GM23338 (cell line): Measurements from ENCODE around the gene VAT1. TPM values are rescaled to one million over a fixed set of nuclear protein-coding genes. Genes with fewer than 3 reads are reported as not detected.

Source experiments
- ATAC-seq: fragments of 200-7000 bp; cut with Tn5 transposase; 3 replicates; pipeline ENCODE4 v1.9.1; 2020
- DNase-seq: peaks from one replicate; pipeline ENCODE4 v3.0.0-alpha.2; 2015; ENCODE audit warnings: low spot score
- H2AFZ ChIP-seq: fragments of 200-600 bp; sonication (generic); 2 replicates; pipeline ENCODE4 v1.8.0; 2016; ENCODE audit warnings: antibody characterized with exemption, mild to moderate bottlenecking, moderate library complexity
- H3F3A ChIP-seq: fragments of 200-600 bp; sonication (generic); replicated peaks from 2 replicates; pipeline ENCODE4 v1.8.0; 2017; ENCODE audit warnings: antibody characterized with exemption, mixed run types, low read depth
- H3K27ac ChIP-seq: fragments of 200-600 bp; sonication (generic); 2 replicates; pipeline ENCODE4 v1.6.1; 2016; ENCODE audit warnings: low read depth
- H3K27me3 ChIP-seq: fragments of 200-600 bp; sonication (generic); 2 replicates; pipeline ENCODE4 v1.8.0; 2016; ENCODE audit warnings: mild to moderate bottlenecking, mixed run types, moderate library complexity; ENCODE audit not compliant: insufficient read depth
- H3K36me3 ChIP-seq: fragments of 200-600 bp; sonication (generic); 2 replicates; pipeline ENCODE4 v1.8.0; 2016; ENCODE audit warnings: mild to moderate bottlenecking; ENCODE audit not compliant: insufficient read depth
- H3K4me1 ChIP-seq: fragments of 200-600 bp; sonication (generic); 2 replicates; pipeline ENCODE4 v1.8.0; 2016; ENCODE audit warnings: mild to moderate bottlenecking, moderate library complexity; ENCODE audit not compliant: insufficient read depth
- H3K4me2 ChIP-seq: fragments of 200-600 bp; sonication (generic); 2 replicates; pipeline ENCODE4 v1.7.1; 2017; ENCODE audit warnings: mixed run types
- H3K4me3 ChIP-seq: fragments of 200-600 bp; sonication (generic); 2 replicates; pipeline ENCODE4 v1.6.1; 2016; ENCODE audit warnings: mixed run types
- H3K79me2 ChIP-seq: fragments of 200-600 bp; sonication (generic); replicated peaks from 2 replicates; pipeline ENCODE4 v1.8.0; 2017; ENCODE audit warnings: mild to moderate bottlenecking; ENCODE audit not compliant: insufficient read depth
- H3K9me2 ChIP-seq: fragments of 200-600 bp; sonication (generic); 2 replicates; pipeline ENCODE4 v1.8.0; 2017; ENCODE audit not compliant: insufficient read depth
- H4K20me1 ChIP-seq: fragments of 200-600 bp; sonication (generic); replicated peaks from 2 replicates; pipeline ENCODE4 v1.8.0; 2017; ENCODE audit warnings: mild to moderate bottlenecking; ENCODE audit not compliant: insufficient read depth
- H3K27ac Mint-ChIP-seq: 2 replicates; pipeline ENCODE4 v1.8.0; 2020; ENCODE audit warnings: inconsistent platforms, mild to moderate bottlenecking, moderate library complexity, mixed read lengths
- H3K27me3 Mint-ChIP-seq: 3 replicates; pipeline ENCODE4 v1.8.0; 2022; ENCODE audit warnings: low read depth, mild to moderate bottlenecking, moderate library complexity, mixed read lengths, inconsistent platforms; ENCODE audit not compliant: insufficient read depth, poor library complexity
- H3K36me3 Mint-ChIP-seq: 3 replicates; pipeline ENCODE4 v1.8.0; 2021; ENCODE audit warnings: low read depth, mild to moderate bottlenecking, inconsistent platforms, moderate library complexity, mixed read lengths
- H3K4me1 Mint-ChIP-seq: 3 replicates; pipeline ENCODE4 v1.8.0; 2020; ENCODE audit warnings: mild to moderate bottlenecking, inconsistent platforms, mixed read lengths
- H3K4me3 Mint-ChIP-seq: 3 replicates; pipeline ENCODE4 v1.8.0; 2021; ENCODE audit warnings: moderate library complexity, mild to moderate bottlenecking, inconsistent platforms, mixed read lengths
- H3K9me3 Mint-ChIP-seq: 3 replicates; pipeline ENCODE4 v1.8.0; 2020; ENCODE audit warnings: moderate library complexity, mild to moderate bottlenecking, inconsistent platforms, mixed read lengths
- CREB1 ChIP-seq: fragments of 250-450 bp; sonication (Bioruptor Pico); IDR thresholded peaks from 2 replicates; pipeline ENCODE4 v1.5.0; 2020; ENCODE audit warnings: low read depth, mild to moderate bottlenecking, moderate library complexity
- CTCF ChIP-seq, 2 experiments: fragments of 200-600 bp in 1 of 2; sonication (generic) in 1 of 2; conservative IDR thresholded peaks; 2 replicates each; pipeline versions ENCODE4 v1.5.1 to v1.6.1; 2016 to 2017; ENCODE audit warnings: antibody characterized with exemption in 2 of 2, low read depth in 2 of 2, mild to moderate bottlenecking in 2 of 2, moderate library complexity in 1 of 2
- ETS1 ChIP-seq: IDR thresholded peaks from 2 replicates; pipeline ENCODE4 v1.6.1; 2016; ENCODE audit warnings: antibody characterized with exemption
- EZH2 ChIP-seq: fragments of 200-600 bp; sonication (generic); IDR thresholded peaks from one replicate; pipeline ENCODE4 v1.8.0; 2017; ENCODE audit warnings: antibody characterized with exemption, mild to moderate bottlenecking, low read depth; ENCODE audit not compliant: unreplicated experiment
- EZH2phosphoT487 ChIP-seq: fragments of 200-600 bp; sonication (generic); IDR thresholded peaks from one replicate; pipeline ENCODE4 v1.8.1; 2018; ENCODE audit warnings: antibody characterized with exemption; ENCODE audit not compliant: unreplicated experiment
- JUNB ChIP-seq: IDR thresholded peaks from one replicate; pipeline ENCODE4 v1.6.1; 2016; ENCODE audit warnings: antibody characterized with exemption; ENCODE audit not compliant: unreplicated experiment
- NANOG ChIP-seq: IDR thresholded peaks from 2 replicates; pipeline ENCODE4 v1.6.1; 2016; ENCODE audit warnings: antibody characterized with exemption, borderline replicate concordance
- POLR2AphosphoS5 ChIP-seq: IDR thresholded peaks from 2 replicates; pipeline ENCODE4 v1.6.1; 2016; ENCODE audit warnings: antibody characterized with exemption, low read depth
- REST ChIP-seq: IDR thresholded peaks from one replicate; pipeline ENCODE4 v1.6.1; 2018; ENCODE audit warnings: antibody characterized with exemption; ENCODE audit not compliant: unreplicated experiment
- STAT1 ChIP-seq: IDR thresholded peaks from one replicate; pipeline ENCODE4 v1.6.1; 2016; ENCODE audit warnings: antibody characterized with exemption; ENCODE audit not compliant: unreplicated experiment
- ZNF114 ChIP-seq: fragments of 250-450 bp; sonication (Bioruptor Pico); IDR thresholded peaks from 2 replicates; pipeline ENCODE4 v1.5.0; 2020; ENCODE audit warnings: mild to moderate bottlenecking, moderate library complexity
- ZNF331 ChIP-seq: fragments of 250-450 bp; sonication (Bioruptor Pico); IDR thresholded peaks from 2 replicates; pipeline ENCODE4 v1.5.0; 2020; ENCODE audit warnings: low read depth, mild to moderate bottlenecking, moderate library complexity
- ZNF462 ChIP-seq: fragments of 250-450 bp; sonication (Bioruptor Pico); IDR thresholded peaks from 2 replicates; pipeline ENCODE4 v1.5.0; 2020; ENCODE audit warnings: mild to moderate bottlenecking, moderate library complexity
- polyA plus RNA-seq: library from polyadenylated mRNA; unstranded; fragments of >200 nt; fragmentation: Nextera tagmentation; extraction: Ambion mirVana; gene quantifications from 2 replicates; pipeline ENCODE4 v1.2.1, GENCODE V29; 2016
- total RNA-seq: library from RNA; depleted of rRNA; stranded (reverse); fragments of >200 nt; shearing (Covaris generic); gene quantifications from 2 replicates; pipeline ENCODE4 v1.2.3, GENCODE V29; 2014

Gene VAT1
- total and polyA plus RNA-seq, 2 experiments from 2014 or later = 233 to 300 TPM

- H3K27me3 ChIP-seq = no peaks in the 10 kb centered on the region
- no peak overlapping the region for H3K4me3 Mint-ChIP-seq
- TF ChIP-seq NANOG (no peak), EZH2phosphoT487 (no peak), ZNF462 (CRISPR knock-in tag) (no peak), CREB1 (CRISPR knock-in tag) (no peak), ZNF331 (CRISPR knock-in tag) (no peak), REST (no peak), ZNF114 (no peak), EZH2 (no peak), STAT1 (no peak), POLR2AphosphoS5 (no peak), JUNB (no peak), CTCF (conservative IDR thresholded peaks at IDR 0.05; ENCODE audit: low read depth in 2 of 2) (no peak), ETS1 (no peak)
Measured at GRCh38 chr17:43013296-43013695, 8.9 kb downstream of the VAT1 start.

More at GRCh38 chr17:43013296-43013695, 8.9 kb downstream of the VAT1 start:
- Mint-ChIP-seq H3K4me1 (peaks cover 35% of the 10 kb centered on the region), H3K9me3 (no peaks in the 10 kb centered on the region), H3K27me3 (peaks cover 5% of the 10 kb centered on the region), H3K36me3 (peaks cover 39% of the 10 kb centered on the region), H3K27ac (no peak overlapping the region)
- DNase-seq = no peak
- no peak overlapping the region for H3K4me3 ChIP-seq
- no peak overlapping the region for H3K4me2 ChIP-seq
- no peaks in the 10 kb centered on the region for H3F3A ChIP-seq
- H2AFZ ChIP-seq = no peak overlapping the region
- H4K20me1 ChIP-seq = no peaks in the 10 kb centered on the region
- ATAC-seq = no peak
- peaks cover 3% of the 10 kb centered on the region for H3K79me2 ChIP-seq
- no peak overlapping the region for H3K27ac ChIP-seq
- H3K36me3 ChIP-seq = peaks cover 6% of the 10 kb centered on the region; the same call in 1 of the 2 replicates
- no peaks in the 10 kb centered on the region for H3K9me2 ChIP-seq
- H3K4me1 ChIP-seq = peaks cover 10% of the 10 kb centered on the region
